ENCODE data around the gene S1PR2.

Gene S1PR2, protein sequence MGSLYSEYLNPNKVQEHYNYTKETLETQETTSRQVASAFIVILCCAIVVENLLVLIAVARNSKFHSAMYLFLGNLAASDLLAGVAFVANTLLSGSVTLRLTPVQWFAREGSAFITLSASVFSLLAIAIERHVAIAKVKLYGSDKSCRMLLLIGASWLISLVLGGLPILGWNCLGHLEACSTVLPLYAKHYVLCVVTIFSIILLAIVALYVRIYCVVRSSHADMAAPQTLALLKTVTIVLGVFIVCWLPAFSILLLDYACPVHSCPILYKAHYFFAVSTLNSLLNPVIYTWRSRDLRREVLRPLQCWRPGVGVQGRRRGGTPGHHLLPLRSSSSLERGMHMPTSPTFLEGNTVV

DNA sequence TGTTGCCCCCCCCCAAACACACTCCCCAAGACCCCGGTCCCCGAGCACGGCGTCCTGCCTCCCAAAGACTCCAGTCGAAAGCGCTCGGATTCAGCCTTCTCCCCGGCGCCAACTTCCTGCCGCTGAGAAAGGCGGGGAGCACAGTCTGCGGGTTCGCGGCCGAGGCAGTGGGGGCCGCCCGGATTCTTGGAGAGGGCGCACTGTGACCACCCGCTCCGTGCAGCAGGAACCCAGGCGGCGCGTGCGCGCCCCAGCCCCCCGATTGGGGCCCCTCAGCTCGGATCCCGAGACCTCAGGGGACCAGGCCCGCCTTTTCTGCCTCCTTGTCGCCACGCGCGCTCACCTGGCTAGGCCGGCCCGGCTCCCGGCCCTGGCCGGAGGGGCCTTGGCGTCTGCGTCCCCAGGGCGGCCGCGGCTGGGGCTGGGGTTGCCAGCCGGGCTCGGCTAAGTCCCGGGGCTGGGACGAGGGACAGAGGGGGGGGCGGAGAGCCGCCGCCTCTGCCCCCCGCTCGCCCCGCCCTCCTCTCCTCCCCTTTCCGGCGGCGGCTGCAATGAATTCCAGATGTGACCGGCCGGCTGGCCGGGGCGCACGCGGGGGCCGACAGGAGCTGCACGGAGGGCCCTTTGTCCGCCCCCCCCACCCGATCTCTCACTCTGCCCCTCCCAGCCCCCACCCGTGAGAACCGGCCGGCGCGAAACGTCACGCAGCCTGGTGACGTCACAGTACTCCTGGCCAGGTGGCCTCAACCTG lies at the start of gene S1PR2:
S1PR2 (minus strand) TSS at position 471 of the 751 bp plus-strand sequence. CDS start 6,426 bp downstream, outside the sequence.
- in situ Hi-C loops (cut with HindIII; ENCODE audit: low pct_unique_long_range_greater_than_20kb, low sequenced_read_pairs), result no loop called here
- no peak for TF ChIP-seq JUND (IDR thresholded peaks at IDR 0.05; ENCODE audit: low read depth)
- DNase-seq (ENCODE audit: low read depth in 1 of 2, low spot score in 1 of 2), result peak; percentile 57 to 63

DNA sequence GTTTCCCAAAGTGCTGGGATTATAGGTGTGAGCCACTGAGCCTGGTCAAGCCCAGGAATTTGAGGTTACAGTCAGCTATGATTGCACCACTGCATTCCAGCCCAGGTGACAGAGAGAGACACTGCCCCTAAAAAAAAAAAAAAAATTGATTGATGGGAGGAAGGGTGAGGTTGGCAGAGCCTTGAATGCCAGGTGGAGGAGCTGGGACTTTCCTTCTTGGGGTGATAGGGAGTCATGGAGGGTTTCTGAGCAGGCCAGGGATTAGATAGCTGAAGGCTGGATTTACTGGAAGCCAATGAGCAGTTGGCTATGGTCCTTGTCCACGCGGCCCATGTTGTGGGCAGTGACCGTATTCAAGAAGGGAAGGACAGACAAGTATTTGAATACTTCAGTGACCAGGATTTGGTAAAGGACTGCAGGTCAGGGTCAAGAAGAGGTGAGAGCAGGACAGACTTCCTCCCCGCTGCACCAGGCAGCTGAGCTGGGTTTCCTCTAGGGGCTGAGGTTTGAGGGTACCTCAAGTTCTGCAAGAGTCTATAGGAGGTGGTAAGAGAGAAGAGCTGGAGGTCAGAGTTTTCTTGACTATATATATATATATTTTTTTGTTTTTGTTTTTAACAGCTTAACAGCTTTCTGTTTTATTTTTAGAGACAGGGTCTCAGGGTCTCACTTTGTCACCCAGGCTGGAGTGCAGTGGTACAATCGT lies 48.8 kb upstream of the S1PR2 start:
- in situ Hi-C loops (cut with HindIII; ENCODE audit: low pct_unique_long_range_greater_than_20kb, low sequenced_read_pairs), result no loop called here
- DNase-seq (ENCODE audit: low read depth in 1 of 2, low spot score in 1 of 2), result no peak
- TF ChIP-seq JUND (IDR thresholded peaks at IDR 0.05; ENCODE audit: low read depth), result no peak

DNA sequence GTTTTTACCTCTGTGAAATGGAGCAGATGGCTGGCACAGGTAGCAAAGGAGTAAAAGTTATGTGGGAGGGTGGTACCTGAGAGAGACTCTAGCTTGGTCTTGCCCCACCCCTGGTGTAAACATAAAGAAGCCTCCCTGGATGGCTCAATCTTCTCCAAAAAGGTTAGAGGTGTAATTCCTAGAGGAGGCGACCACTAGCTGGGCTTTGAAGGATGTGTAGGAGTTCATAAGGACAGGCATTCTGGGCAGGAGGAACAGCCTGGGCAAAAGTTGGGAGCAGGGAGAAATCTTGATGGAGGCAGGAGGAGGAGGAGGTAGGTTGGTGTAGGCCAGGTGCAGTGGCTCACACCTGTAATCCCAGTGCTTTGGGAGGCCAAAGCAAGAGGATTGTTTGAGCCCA lies 47.8 kb upstream of the S1PR2 start:
- TF ChIP-seq JUND (IDR thresholded peaks at IDR 0.05; ENCODE audit: low read depth), result no peak
- DNase-seq (ENCODE audit: low read depth in 1 of 2, low spot score in 1 of 2), result no peak
- in situ Hi-C loops (cut with HindIII; ENCODE audit: low pct_unique_long_range_greater_than_20kb, low sequenced_read_pairs), result no loop called here

DNA sequence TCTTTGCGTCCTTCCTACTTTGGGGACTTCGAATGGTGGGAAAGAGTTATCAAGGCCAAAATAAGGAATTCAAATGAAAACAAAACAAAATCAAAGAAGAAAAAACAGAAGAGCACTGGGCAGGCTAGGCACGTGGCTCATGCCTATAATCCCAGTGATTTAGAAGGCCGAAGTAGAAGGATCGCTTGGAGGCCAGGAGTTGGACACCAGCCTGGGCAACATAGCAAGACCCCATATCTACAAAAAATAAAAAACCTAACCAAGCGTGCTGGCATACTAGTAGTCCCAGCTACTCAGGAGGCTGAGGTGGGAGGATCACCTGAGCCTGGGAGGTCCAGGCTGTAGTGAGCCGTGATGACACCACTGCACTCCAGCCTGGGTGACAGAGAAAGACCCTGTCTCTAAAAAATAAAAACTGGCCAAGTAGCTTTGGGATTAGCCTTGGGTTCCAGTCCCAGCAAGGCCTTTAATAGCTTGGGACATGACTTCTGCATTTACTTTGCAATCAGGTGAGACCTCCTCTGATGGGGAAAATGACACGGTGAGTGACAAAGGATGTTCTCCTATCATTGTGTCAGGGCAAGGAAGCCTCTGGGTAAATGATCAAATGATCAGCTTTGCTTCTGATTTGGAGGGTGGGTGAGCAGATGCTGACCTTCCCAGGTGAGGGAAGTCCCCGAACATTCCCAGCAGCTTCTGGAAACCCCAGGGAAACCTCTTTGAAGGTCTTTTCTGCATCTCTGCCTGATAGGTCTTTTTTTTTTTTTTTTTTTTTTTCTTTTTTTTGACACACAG lies 46.9 kb upstream of the S1PR2 start:
- in situ Hi-C loops (cut with HindIII; ENCODE audit: low pct_unique_long_range_greater_than_20kb, low sequenced_read_pairs), result no loop called here
- TF ChIP-seq JUND (IDR thresholded peaks at IDR 0.05; ENCODE audit: low read depth), result no peak
- no peak for DNase-seq (ENCODE audit: low read depth in 1 of 2, low spot score in 1 of 2)

DNA sequence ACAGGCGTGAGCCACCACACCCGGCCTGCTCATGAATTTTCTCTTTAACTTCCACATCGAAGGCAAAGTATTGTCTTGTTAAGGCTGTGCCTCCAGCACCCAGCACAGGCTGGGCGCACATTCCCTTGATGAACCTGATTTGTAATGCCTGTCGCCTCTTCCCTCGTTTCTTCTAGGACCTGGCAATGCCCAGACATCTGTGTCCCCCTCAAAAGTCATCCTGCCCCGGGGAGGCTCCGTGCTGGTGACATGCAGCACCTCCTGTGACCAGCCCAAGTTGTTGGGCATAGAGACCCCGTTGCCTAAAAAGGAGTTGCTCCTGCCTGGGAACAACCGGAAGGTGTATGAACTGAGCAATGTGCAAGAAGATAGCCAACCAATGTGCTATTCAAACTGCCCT lies 43.5 kb upstream of the S1PR2 start:
- no peak for TF ChIP-seq JUND (IDR thresholded peaks at IDR 0.05; ENCODE audit: low read depth)
- DNase-seq (ENCODE audit: low read depth in 1 of 2, low spot score in 1 of 2), result no peak
- in situ Hi-C loops (cut with HindIII; ENCODE audit: low pct_unique_long_range_greater_than_20kb, low sequenced_read_pairs), result no loop called here

DNA sequence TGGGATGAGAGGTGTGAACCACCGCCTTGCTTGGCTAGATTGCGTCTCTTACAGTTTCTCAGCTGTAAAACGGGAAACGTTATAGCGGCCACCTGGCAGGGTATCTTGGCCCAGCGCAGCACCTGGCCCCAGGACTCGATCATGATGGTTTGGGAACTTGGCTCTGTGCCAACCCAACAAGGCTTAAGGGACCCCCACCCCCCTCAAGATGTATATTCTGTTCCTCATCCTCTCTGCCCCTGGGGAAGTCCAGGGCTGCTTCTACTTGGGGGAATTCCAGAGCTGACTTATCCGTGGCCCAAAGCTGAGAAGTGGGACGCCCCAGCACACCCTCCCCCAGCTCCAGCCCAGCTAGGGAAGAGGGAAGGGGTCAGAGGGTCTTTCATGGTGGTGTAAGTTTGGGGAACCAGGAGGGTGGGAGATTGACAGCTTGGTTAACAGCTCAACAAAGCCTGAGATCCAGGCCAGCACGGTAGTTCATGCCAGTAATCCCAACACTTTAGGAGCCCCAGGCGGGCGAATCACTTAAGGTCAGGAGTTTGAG lies 40.5 kb upstream of the S1PR2 start:
- no peak for TF ChIP-seq JUND (IDR thresholded peaks at IDR 0.05; ENCODE audit: low read depth)
- in situ Hi-C loops (cut with HindIII; ENCODE audit: low pct_unique_long_range_greater_than_20kb, low sequenced_read_pairs), result no loop called here
- no peak for DNase-seq (ENCODE audit: low read depth in 1 of 2, low spot score in 1 of 2)

DNA sequence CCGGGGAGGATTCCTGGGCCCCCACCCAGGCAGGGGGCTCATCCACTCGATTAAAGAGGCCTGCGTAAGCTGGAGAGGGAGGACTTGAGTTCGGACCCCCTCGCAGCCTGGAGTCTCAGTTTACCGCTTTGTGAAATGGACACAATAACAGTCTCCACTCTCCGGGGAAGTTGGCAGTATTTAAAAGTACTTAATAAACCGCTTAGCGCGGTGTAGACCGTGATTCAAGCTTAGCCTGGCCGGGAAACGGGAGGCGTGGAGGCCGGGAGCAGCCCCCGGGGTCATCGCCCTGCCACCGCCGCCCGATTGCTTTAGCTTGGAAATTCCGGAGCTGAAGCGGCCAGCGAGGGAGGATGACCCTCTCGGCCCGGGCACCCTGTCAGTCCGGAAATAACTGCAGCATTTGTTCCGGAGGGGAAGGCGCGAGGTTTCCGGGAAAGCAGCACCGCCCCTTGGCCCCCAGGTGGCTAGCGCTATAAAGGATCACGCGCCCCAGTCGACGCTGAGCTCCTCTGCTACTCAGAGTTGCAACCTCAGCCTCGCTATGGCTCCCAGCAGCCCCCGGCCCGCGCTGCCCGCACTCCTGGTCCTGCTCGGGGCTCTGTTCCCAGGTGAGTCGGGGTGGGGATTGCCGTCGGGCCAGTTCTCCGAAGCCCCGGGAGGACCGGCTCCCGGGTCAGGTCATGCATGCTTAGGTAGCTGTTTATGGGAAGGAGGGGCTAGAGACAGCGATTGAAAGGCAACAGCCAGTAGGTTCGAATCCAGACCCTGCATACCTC lies 39.7 kb upstream of the S1PR2 start, which contains the start of gene ICAM1:
ICAM1 (plus strand) TSS at position 505 of the 779 bp plus-strand sequence; CDS start at position 545, 40 bp downstream.
- DNase-seq (ENCODE audit: low read depth in 1 of 2, low spot score in 1 of 2), result peak in 1 of 2 experiments; percentile 52
- TF ChIP-seq JUND (IDR thresholded peaks at IDR 0.05; ENCODE audit: low read depth), result no peak
- in situ Hi-C loops (cut with HindIII; ENCODE audit: low pct_unique_long_range_greater_than_20kb, low sequenced_read_pairs), result no loop called here

DNA sequence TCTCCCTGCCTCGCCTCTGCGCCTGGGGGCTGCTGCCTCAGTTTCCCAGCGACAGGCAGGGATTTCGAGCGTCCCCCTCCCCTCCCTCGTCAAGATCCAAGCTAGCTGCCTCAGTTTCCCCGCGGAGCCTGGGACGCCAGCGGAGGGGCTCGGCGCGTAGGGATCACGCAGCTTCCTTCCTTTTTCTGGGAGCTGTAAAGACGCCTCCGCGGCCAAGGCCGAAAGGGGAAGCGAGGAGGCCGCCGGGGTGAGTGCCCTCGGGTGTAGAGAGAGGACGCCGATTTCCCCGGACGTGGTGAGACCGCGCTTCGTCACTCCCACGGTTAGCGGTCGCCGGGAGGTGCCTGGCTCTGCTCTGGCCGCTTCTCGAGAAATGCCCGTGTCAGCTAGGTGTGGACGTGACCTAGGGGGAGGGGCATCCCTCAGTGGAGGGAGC lies 39.1 kb upstream of the S1PR2 start:
- DNase-seq (ENCODE audit: low read depth in 1 of 2, low spot score in 1 of 2), result no peak
- TF ChIP-seq JUND (IDR thresholded peaks at IDR 0.05; ENCODE audit: low read depth), result no peak
- in situ Hi-C loops (cut with HindIII; ENCODE audit: low pct_unique_long_range_greater_than_20kb, low sequenced_read_pairs), result no loop called here

DNA sequence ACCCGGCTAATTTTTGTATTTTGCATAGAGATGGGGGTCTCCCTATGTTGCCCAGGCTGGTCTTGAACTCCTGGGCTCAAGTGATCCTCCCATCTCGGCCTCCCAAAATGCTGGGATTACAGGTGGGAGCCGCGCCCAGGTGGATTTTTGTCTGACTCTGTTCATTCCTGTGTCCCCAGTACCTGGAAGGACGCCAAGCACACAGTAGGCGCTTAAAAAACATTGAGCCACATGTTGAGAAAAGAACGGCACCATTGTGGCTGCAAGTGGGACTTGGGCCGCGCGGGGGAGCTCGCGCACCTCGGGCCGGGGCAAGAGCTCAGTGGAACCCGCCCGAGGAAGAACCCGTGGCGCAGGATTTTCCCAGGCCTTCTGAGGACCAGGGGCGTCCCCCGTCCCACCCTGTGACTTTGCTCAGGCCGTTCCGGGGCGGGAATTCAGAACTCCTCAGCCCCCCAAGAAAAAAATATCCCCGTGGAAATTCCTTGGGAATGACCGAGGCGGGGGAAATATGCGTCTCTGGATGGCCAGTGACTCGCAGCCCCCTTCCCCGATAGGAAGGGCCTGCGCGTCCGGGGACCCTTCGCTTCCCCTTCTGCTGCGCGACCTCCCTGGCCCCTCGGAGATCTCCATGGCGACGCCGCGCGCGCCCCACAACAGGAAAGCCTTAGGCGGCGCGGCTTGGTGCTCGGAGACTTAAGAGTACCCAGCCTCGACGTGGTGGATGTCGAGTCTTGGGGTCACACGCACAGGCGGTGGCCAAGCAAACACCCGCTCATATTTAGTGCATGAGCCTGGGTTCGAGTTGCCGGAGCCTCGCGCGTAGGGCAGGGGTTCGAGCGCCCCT lies 38.4 kb upstream of the S1PR2 start:
- DNase-seq (ENCODE audit: low read depth in 1 of 2, low spot score in 1 of 2), result peak in 1 of 2 experiments; percentile 75
- TF ChIP-seq JUND (IDR thresholded peaks at IDR 0.05; ENCODE audit: low read depth), result no peak
- in situ Hi-C loops (cut with HindIII; ENCODE audit: low pct_unique_long_range_greater_than_20kb, low sequenced_read_pairs), result no loop called here

DNA sequence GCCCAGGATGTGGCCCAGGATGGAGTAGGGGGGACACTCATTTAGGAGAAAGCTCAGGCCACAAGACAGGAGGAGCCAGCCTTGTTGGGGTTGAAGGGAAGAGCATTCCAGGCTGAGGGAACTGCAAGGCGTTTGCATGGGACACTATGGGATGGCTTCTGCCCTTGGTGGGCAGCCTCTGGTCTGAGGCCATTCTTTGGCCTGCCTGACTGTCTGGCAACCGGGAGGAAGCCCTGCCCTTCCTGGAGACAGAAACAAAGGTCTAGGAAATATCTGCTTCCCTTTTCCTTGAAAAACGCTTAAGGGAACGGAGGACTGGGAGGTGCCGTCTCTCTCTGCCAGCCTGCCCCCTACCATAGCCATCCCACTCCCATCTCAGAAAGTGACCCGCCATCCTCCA lies 36.9 kb upstream of the S1PR2 start:
- in situ Hi-C loops (cut with HindIII; ENCODE audit: low pct_unique_long_range_greater_than_20kb, low sequenced_read_pairs), result no loop called here
- TF ChIP-seq JUND (IDR thresholded peaks at IDR 0.05; ENCODE audit: low read depth), result no peak
- no peak for DNase-seq (ENCODE audit: low read depth in 1 of 2, low spot score in 1 of 2)

Measured in T47D (cell line).